ENCODE data around the gene SPATA25.
A peak's percentile ranks its signal among the peaks of the same experiment; 100 is the strongest.
"Not testable (repeated sequence)": the region's sequence is repeated elsewhere in the genome, so short reads cannot be mapped to it uniquely, and the experiment has no call there.

The SPATA25 gene

GRCh38 chr20:45892828-45893500 is 5.5 kb upstream of the SPATA25 start:
- no peak for DNase-seq

GRCh38 chr20:45892049-45892825 is 4.8 kb upstream of the SPATA25 start:
- DNase-seq = no peak

- DNase-seq = peak; percentile 77
Observed at GRCh38 chr20:45890985-45891983, 3.9 kb upstream of the SPATA25 start, which contains the start of the genes CTSA and NEURL2. Gene CTSA, plus strand, starts transcription at chr20:45891335. Its CDS starts 234 bp downstream, at chr20:45891569. Gene NEURL2, minus strand, starts transcription at chr20:45891208. Its CDS starts 217 bp downstream, at chr20:45890991.

GRCh38 chr20:45890077-45890984 is 2.9 kb upstream of the SPATA25 start:
- peak; percentile 15 for DNase-seq

- DNase-seq = no peak
Observed at GRCh38 chr20:45888681-45889080, 1.3 kb upstream of the SPATA25 start.

GRCh38 chr20:45886590-45887345 is 654 bp downstream of the SPATA25 start:
- DNase-seq = no peak

- DNase-seq = no peak
Observed at GRCh38 chr20:45883100-45883469, 4.3 kb downstream of the SPATA25 start.

GRCh38 chr20:45882469-45883099 is 4.8 kb downstream of the SPATA25 start:
- DNase-seq = no peak

- peak; percentile 98 for DNase-seq
Observed at GRCh38 chr20:45880988-45881788, 6.2 kb downstream of the SPATA25 start, which contains the start of gene ZSWIM1. Gene ZSWIM1, plus strand, starts transcription at chr20:45881227. Its CDS starts 1,366 bp downstream, at chr20:45882593.

- DNase-seq = no peak
Observed at GRCh38 chr20:45878076-45878761, 9.2 kb downstream of the SPATA25 start.

- DNase-seq = no peak
Observed at GRCh38 chr20:45874576-45874975, 12.8 kb downstream of the SPATA25 start.

GRCh38 chr20:45874104-45874481 is 13.3 kb downstream of the SPATA25 start:
- DNase-seq = not testable (repeated sequence)

GRCh38 chr20:45873409-45874103 is 13.9 kb downstream of the SPATA25 start:
- DNase-seq = no peak

- DNase-seq = no peak
Observed at GRCh38 chr20:45872626-45873025, 14.8 kb downstream of the SPATA25 start.

- DNase-seq = no peak
Observed at GRCh38 chr20:45867819-45868176, 19.6 kb downstream of the SPATA25 start.

GRCh38 chr20:45867136-45867818 is 20.1 kb downstream of the SPATA25 start:
- no peak for DNase-seq

GRCh38 chr20:45866454-45866853 is 21.0 kb downstream of the SPATA25 start:
- no peak for DNase-seq
